Measurements from ENCODE around the gene ST6GALNAC3.

The ST6GALNAC3 gene

GRCh38 chr1:76611770-76612445 lies 537.4 kb downstream of the ST6GALNAC3 start:
- no peak for TF ChIP-seq CTCF (IDR thresholded peaks at IDR 0.05; ENCODE audit: low read depth, low read length, missing control alignments)
- DNase-seq (ENCODE audit: low read depth), result no peak
- no peak overlapping the region for H3K4me3 ChIP-seq (ENCODE audit: low read depth, low read length)
- in situ Hi-C loops (cut with HindIII; ENCODE audit: low sequenced_read_pairs), result no loop called here

GRCh38 chr1:76613886-76614285 lies 539.3 kb downstream of the ST6GALNAC3 start:
- in situ Hi-C loops (cut with HindIII; ENCODE audit: low sequenced_read_pairs), result no loop called here
- TF ChIP-seq CTCF (IDR thresholded peaks at IDR 0.05; ENCODE audit: low read depth, low read length, missing control alignments), result no peak
- H3K4me3 ChIP-seq (ENCODE audit: low read depth, low read length), result no peak overlapping the region
- no peak for DNase-seq (ENCODE audit: low read depth)

DNA sequence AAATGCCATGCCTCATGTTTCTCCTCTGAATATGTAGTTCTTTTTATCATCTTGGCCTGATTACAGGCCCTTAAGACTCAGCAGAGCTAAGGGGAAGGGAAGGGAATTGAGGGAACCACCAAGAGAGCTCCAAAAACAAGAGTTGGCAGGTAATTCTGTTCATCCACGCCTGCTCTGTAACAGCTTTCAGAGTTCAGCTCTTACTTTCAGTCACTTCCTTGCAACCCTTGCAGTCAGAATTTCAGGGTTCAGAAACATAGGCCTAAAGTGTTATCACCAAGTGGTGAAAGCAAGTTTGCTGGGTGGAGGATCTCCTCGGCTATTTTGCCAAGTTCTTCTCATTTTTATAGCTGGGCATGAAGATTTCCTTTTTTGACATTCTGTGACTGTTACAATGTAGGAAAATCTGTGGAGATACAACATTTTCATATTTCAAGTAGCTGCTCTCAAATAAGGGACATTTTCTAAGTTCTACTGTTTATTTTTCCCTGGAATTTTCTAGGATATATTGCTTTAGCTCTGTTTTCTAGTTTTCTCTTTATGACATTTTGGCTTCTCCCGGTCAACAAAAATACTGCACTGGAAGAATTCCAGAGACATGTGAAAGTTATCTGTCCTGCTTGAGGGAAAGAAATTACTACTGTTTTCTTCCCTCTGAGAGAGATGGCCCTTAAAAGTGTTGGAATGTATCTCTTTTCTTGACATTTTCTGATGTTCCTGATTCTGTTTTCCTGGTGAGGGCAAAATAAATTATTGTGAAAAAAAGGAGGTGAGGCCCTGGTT lies 540.9 kb downstream of the ST6GALNAC3 start:
- no peak overlapping the region for H3K4me3 ChIP-seq (ENCODE audit: low read depth, low read length)
- in situ Hi-C loops (cut with HindIII; ENCODE audit: low sequenced_read_pairs), result no loop called here
- no peak for TF ChIP-seq CTCF (IDR thresholded peaks at IDR 0.05; ENCODE audit: low read depth, low read length, missing control alignments)
- DNase-seq (ENCODE audit: low read depth), result no peak

- no peak for DNase-seq (ENCODE audit: low read depth)
- H3K4me3 ChIP-seq (ENCODE audit: low read depth, low read length), result no peak overlapping the region
- no peak for TF ChIP-seq CTCF (IDR thresholded peaks at IDR 0.05; ENCODE audit: low read depth, low read length, missing control alignments)
- in situ Hi-C loops (cut with HindIII; ENCODE audit: low sequenced_read_pairs), result no loop called here
Measured at GRCh38 chr1:76620371-76620770, 545.8 kb downstream of the ST6GALNAC3 start.

GRCh38 chr1:76622774-76623528 lies 548.4 kb downstream of the ST6GALNAC3 start:
- in situ Hi-C loops (cut with HindIII; ENCODE audit: low sequenced_read_pairs), result no loop called here
- H3K4me3 ChIP-seq (ENCODE audit: low read depth, low read length), result no peak overlapping the region
- DNase-seq (ENCODE audit: low read depth), result no peak
- TF ChIP-seq CTCF (IDR thresholded peaks at IDR 0.05; ENCODE audit: low read depth, low read length, missing control alignments), result no peak

- DNase-seq (ENCODE audit: low read depth), result no peak
Measured at GRCh38 chr1:76625886-76626678, 551.5 kb downstream of the ST6GALNAC3 start.

More at GRCh38 chr1:76625886-76626678, 551.5 kb downstream of the ST6GALNAC3 start:
- no peak for TF ChIP-seq CTCF (IDR thresholded peaks at IDR 0.05; ENCODE audit: low read depth, low read length, missing control alignments)
- in situ Hi-C loops (cut with HindIII; ENCODE audit: low sequenced_read_pairs), result no loop called here
- H3K4me3 ChIP-seq (ENCODE audit: low read depth, low read length), result no peak overlapping the region
